Stimulated activated CD4-positive, alpha-beta T cell treated with anti-CD3 and anti-CD28 coated beads, TNF-alpha, amount 100 ng/mL, for 4 hours (primary cell): ENCODE data around the gene NSD2.
A peak's percentile ranks its signal among the peaks of the same experiment; 100 is the strongest.
"Not testable (repeated sequence)": the region's sequence is repeated elsewhere in the genome, so short reads cannot be mapped to it uniquely, and the experiment has no call there.

ENCODE experiments used
- DNase-seq, 3 experiments: peaks; one replicate each; pipeline ENCODE4 v3.0.0-alpha.2; 2020; ENCODE audit warnings: low read depth in 3 of 3

Gene NSD2

GRCh38 chr4:1870578-1871443, at the start of gene NSD2:
NSD2 (plus strand) TSS chr4:1871393; CDS start chr4:1900655, 29,262 bp downstream.
- DNase-seq: peak; percentile 81 to 85 (median 85)

DNA sequence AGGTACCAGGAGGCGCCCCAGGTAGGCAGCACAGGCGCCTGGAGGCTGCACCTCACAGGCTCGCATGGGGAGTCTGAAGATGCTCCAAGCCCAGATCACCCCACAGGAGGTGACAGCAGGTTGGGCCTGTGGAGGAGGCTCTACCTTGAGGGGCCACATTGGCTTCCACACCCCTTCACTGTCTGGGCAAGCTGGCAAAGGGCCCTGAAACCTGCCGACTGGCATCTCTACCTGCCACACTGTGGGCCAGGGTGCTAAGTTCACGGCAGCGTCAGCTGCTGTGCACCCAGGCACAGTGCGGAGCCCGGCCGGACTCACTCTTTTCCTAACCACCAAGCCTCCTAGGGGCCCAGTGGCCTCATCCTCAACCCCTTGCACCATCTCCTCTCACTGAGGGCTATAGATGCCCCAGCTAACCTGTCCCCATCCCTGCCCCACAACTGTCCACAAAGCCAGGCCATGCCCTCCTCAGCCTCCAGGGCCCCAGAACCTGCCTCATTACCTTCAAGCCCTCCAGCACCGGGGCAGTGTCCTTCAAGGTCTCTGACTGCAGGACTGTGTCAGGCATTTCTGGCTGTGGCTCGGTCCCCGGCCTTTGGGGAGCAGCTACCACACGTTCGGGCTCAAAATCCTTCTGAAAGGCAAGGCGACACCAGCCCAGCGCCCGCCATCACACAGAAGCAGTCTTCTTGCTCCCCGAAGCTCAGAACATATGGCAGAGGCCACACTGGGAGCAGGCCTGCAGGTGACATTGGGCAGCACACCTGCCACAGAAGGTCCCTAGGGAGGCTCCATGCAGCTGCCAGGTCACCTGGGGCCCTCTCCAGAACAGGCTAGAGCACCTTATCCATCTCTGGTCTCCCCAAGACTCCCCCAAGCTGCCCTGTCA, 49.3 kb upstream of the NSD2 start:
- DNase-seq: no peak

DNA sequence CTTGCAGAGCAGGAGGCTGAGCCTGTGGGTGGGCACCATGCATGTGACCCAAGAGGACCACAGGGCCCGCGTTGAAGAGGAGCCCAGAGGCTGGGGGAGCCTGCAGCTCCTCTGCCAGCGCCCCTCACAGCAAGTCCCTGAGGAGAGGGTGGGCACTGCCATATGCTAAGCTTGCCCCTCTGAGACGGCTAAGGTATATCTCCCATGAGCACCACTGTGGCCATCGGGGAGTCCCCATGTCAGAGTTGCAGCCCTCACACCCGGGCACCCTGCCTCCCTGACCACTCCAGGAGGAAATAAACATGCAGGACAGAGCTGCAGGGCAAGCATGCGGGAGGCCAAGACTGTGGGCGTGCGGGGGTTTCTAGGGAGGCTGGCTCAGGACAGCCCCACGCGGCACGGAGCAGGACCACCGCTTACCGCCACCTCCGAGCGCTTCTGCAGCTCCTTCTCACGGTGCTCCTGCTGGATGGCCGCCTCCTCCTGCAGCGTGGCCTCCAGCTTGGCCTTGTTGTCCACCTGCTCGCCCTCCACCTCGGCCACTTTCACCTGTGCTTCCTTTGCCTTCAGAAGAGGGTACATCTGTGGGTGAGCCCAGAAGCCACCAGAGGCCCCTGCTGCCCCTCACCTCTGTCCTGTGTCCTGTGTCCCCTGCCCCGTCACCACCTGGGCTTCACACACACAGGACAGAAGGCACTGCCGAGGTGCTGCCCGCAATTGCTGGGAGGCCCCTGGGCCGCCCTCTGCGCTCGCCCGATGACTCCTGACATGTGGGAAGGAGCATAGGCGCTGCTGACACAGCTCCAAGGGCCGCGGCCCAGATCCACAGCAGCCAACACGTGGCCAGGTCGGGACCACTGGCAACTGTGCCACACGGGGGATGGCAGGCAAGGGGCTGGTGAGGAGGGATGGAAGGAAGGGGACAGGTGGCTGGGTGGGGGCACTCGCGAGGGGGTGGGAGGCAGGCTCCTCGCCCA, 48.3 kb upstream of the NSD2 start:
- no peak for DNase-seq

DNA sequence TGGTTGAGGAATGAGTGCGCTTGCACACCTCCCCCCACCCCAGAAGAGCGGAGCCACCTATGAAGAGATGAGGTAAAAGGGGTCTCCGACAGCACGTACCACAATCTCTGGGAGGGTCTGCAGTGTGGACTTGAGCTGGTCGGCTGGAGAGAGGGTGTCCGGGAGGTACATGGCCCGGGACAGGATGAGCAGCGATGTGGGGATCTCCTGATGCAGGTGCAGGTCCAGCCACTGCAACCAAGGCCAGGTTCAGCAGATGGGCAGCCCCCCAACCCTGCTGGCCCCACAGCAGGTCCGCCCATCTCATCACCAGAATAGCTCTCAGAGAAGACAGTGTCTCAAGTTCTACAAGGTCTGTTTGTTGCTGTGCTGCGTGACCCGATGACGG, 47.7 kb upstream of the NSD2 start:
- DNase-seq: no peak

DNA sequence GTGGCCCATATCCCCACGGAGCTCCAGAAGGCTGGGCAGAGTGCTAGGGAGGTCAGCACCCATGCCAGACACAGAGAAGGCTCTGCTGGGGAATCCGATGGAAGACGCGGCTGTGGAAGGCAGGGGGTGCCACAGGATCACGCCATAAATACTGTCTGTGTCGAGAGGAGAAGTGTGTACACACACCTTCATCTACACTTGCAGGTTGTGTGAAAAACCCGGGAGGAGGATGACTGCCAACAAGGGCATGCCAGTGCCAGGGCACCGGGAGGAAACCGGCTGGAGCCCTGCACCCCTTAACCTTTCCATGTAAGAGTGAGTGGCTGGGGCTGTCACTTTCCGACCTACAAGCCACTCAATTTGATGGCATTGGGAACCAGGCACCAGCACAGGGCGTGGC, 46.4 kb upstream of the NSD2 start:
- no peak for DNase-seq

- no peak for DNase-seq
Observed at GRCh38 chr4:1825326-1825725, 45.9 kb upstream of the NSD2 start.

GRCh38 chr4:1826531-1827350, 44.5 kb upstream of the NSD2 start:
- DNase-seq: no peak

DNA sequence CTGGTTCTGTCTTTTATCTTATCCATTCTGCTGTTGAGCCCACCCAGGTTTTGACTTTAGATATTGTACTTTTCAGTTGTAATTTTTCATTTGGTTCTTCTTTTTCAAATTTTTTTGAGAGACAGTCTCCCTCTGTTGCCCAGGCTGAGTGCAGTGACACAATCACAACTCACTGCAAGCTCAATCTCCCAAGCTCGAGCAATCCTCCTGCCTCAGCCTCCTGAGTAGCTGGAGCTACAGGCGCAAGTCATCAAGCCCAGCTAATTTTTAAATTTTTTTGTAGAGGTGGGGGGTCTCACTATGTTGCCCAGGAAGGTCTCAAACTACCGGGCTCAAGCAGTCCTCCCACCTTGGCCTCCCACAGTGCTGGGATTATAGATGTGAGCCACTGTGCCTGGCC, 41.0 kb upstream of the NSD2 start:
- DNase-seq: no peak

- no peak for DNase-seq
Observed at GRCh38 chr4:1830642-1831228, 40.5 kb upstream of the NSD2 start.

- no peak for DNase-seq
Observed at GRCh38 chr4:1831331-1831730, 39.9 kb upstream of the NSD2 start.

DNA sequence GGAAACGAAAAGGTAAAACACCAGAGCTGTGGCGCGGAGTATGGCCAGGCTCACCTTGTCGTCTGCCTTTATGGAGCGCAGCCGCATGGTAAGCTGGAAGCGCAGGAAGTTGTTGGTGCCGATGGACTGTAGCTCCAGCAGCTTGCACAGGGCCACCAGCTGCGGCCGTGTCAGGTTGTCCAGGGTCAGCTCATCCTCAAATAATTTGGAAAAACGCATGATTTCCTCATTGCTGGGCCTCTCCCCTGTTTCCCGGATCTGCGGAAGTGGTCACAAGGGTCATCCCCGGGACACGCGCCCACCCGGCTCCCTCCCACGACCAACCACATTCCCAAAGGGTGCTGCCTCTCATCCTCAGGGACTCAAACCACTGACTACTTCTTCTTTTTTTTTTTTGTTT, 38.5 kb upstream of the NSD2 start:
- DNase-seq: no peak

GRCh38 chr4:1833307-1834046, 37.7 kb upstream of the NSD2 start:
- no peak for DNase-seq

- no peak for DNase-seq
Observed at GRCh38 chr4:1834047-1834775, 37.0 kb upstream of the NSD2 start.

- not testable (repeated sequence) for DNase-seq
Observed at GRCh38 chr4:1835836-1836235, 35.4 kb upstream of the NSD2 start.

- DNase-seq: no peak
Observed at GRCh38 chr4:1836650-1837049, 34.5 kb upstream of the NSD2 start.

DNA sequence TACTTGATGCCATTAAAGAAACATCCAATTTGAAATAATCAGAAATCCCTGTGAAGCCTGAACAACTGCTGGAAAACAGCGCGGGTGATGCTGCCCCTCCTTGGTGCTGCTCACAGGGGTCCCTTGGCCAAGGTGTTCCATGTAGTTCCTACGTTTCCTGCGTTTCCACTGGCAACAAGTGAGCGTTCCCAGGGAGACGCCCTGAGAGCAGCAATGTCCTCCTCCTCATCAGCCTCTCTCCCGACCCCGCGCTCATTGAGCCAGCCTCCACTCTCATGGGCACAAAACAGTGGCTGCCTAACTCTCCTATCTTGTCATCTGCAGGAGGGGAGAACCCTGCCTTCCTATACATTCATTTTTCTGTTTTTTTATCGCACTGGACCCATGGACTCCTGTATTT, 34.1 kb upstream of the NSD2 start:
- no peak for DNase-seq

DNA sequence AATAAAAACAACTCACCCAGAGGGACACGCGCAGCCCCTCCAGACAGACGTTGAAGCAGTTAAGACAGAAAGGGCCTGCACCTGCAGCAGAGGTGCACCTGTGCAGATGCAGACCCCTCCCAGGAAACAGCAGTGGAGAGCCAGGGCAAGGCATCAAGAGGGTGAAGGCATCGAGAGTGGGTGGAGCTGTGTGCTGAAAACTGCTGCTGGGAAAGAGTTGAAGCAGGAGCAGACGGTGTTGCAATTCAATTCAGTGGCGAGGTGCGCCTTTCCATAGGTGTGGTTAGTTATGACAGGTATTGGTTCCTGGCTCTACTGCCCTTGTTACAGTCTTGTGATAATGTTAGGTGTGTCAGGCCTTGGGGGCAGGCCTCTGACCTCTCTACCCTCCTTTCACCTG, 31.9 kb upstream of the NSD2 start:
- DNase-seq: no peak

GRCh38 chr4:1841201-1841886, 29.8 kb upstream of the NSD2 start:
- DNase-seq: no peak

DNA sequence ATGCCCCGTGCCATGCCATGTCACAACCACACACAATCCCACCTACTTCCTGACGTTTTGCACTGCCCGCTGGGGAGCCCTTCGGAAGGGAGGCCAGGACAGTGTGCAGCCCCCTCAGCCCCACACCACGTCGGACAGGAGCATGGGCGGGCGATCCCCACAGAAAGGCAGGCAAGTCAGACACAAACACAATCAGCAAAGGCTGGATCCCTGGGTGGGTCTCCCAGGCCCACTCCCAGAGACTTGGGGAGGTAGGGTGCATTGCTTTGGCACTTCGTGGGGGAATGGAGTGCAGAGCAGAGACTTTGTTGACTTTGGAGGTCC, 29.3 kb upstream of the NSD2 start:
- no peak for DNase-seq
